H9 (cell line): ENCODE data around the gene WSCD1. TPM values are rescaled to one million over a fixed set of nuclear protein-coding genes. Genes with fewer than 3 reads are reported as not detected.
A peak's percentile ranks its signal among the peaks of the same experiment; 100 is the strongest.

Experiments used
- DNase-seq: peaks from one replicate; pipeline ENCODE4 v3.0.0-alpha.2; 2017
- H2AFZ ChIP-seq: one replicate; pipeline ENCODE4 v1.6.1; 2013; ENCODE audit warnings: mild to moderate bottlenecking, low read length, control low read depth, moderate library complexity
- H2AK5ac ChIP-seq: 2 replicates; pipeline ENCODE4 v1.6.1; 2013; ENCODE audit warnings: low read length, control low read depth, mixed read lengths; ENCODE audit not compliant: insufficient read length
- H2BK120ac ChIP-seq: one replicate; pipeline ENCODE4 v1.6.1; 2013; ENCODE audit warnings: low read depth, mild to moderate bottlenecking, low read length, control low read depth, inconsistent platforms; ENCODE audit not compliant: poor library complexity, severe bottlenecking
- H2BK12ac ChIP-seq: 2 replicates; pipeline ENCODE4 v1.6.1; 2013; ENCODE audit warnings: low read length, control low read depth, mixed read lengths, low read depth; ENCODE audit not compliant: insufficient read length
- H2BK15ac ChIP-seq: 2 replicates; pipeline ENCODE4 v1.6.1; 2013; ENCODE audit warnings: low read depth, low read length, control low read depth
- H2BK20ac ChIP-seq: one replicate; pipeline ENCODE4 v1.6.1; 2013; ENCODE audit warnings: low read depth, mild to moderate bottlenecking, low read length, control low read depth, inconsistent platforms; ENCODE audit not compliant: poor library complexity, severe bottlenecking
- H2BK5ac ChIP-seq: 2 replicates; pipeline ENCODE4 v1.6.1; 2013; ENCODE audit warnings: low read length, control low read depth, mixed read lengths; ENCODE audit not compliant: insufficient read length
- H3K14ac ChIP-seq: 2 replicates; pipeline ENCODE4 v1.6.1; 2013; ENCODE audit warnings: low read length, control low read depth; ENCODE audit not compliant: insufficient read depth
- H3K18ac ChIP-seq: 2 replicates; pipeline ENCODE4 v1.6.1; 2013; ENCODE audit warnings: low read depth, mild to moderate bottlenecking, mixed read lengths, low read length, control low read depth; ENCODE audit not compliant: insufficient read length
- H3K23ac ChIP-seq: 2 replicates; pipeline ENCODE4 v1.6.1; 2013; ENCODE audit warnings: low read length, control low read depth, mixed read lengths, low read depth; ENCODE audit not compliant: insufficient read length
- H3K23me2 ChIP-seq: 2 replicates; pipeline ENCODE4 v1.6.1; 2013; ENCODE audit warnings: low read depth, mild to moderate bottlenecking, mixed read lengths, low read length, control low read depth; ENCODE audit not compliant: insufficient read length, poor library complexity, severe bottlenecking
- H3K27ac ChIP-seq: 2 replicates; pipeline ENCODE4 v1.5.1; 2013; ENCODE audit warnings: low read length, control low read depth, mixed read lengths, low read depth; ENCODE audit not compliant: insufficient read length
- H3K27me3 ChIP-seq: 2 replicates; pipeline ENCODE4 v1.6.1; 2013; ENCODE audit warnings: low read length, control low read depth, inconsistent platforms; ENCODE audit not compliant: insufficient read depth
- H3K4ac ChIP-seq: 2 replicates; pipeline ENCODE4 v1.6.1; 2013; ENCODE audit warnings: low read depth, mild to moderate bottlenecking, control low read depth, inconsistent platforms, low read length, moderate library complexity
- H3K4me1 ChIP-seq: 2 replicates; pipeline ENCODE4 v1.6.1; 2013; ENCODE audit warnings: low read length, control low read depth, inconsistent platforms; ENCODE audit not compliant: insufficient read depth
- H3K4me2 ChIP-seq: 2 replicates; pipeline ENCODE4 v1.6.1; 2013; ENCODE audit warnings: low read length, control low read depth, mixed read lengths; ENCODE audit not compliant: insufficient read length, insufficient read depth
- H3K56ac ChIP-seq: 2 replicates; pipeline ENCODE4 v1.6.1; 2013; ENCODE audit warnings: low read depth, mild to moderate bottlenecking, mixed read lengths, low read length, control low read depth; ENCODE audit not compliant: insufficient read length
- H3K79me1 ChIP-seq: 2 replicates; pipeline ENCODE4 v1.6.1; 2013; ENCODE audit warnings: low read depth, mild to moderate bottlenecking, moderate library complexity, low read length, control low read depth, inconsistent platforms; ENCODE audit not compliant: insufficient read depth, poor library complexity, severe bottlenecking
- H3K79me2 ChIP-seq: 2 replicates; pipeline ENCODE4 v1.6.1; 2013; ENCODE audit warnings: low read length, control low read depth, inconsistent platforms; ENCODE audit not compliant: insufficient read depth
- H3K9ac ChIP-seq: 2 replicates; pipeline ENCODE4 v1.6.1; 2013; ENCODE audit warnings: low read length, control low read depth, mixed read lengths; ENCODE audit not compliant: insufficient read length; ENCODE audit errors: extremely low read depth
- H3K9me3 ChIP-seq: one replicate; pipeline ENCODE4 v1.6.1; 2013; ENCODE audit warnings: low read depth, low read length, inconsistent platforms; ENCODE audit not compliant: control insufficient read depth
- H3T11ph ChIP-seq: one replicate; pipeline ENCODE4 v1.6.1; 2013; ENCODE audit warnings: mild to moderate bottlenecking, low read length, control low read depth, inconsistent platforms
- H4K20me1 ChIP-seq: one replicate; pipeline ENCODE4 v1.6.1; 2013; ENCODE audit not compliant: control insufficient read depth, insufficient read length, insufficient read depth
- H4K5ac ChIP-seq: 2 replicates; pipeline ENCODE4 v1.6.1; 2013; ENCODE audit warnings: low read depth, mild to moderate bottlenecking, mixed read lengths, low read length, control low read depth; ENCODE audit not compliant: insufficient read length
- H4K8ac ChIP-seq: replicated peaks from 2 replicates; pipeline ENCODE4 v1.6.1; 2013; ENCODE audit warnings: low read length, control low read depth, mixed read lengths, low read depth; ENCODE audit not compliant: insufficient read length
- H4K91ac ChIP-seq: 2 replicates; pipeline ENCODE4 v1.6.1; 2013; ENCODE audit warnings: low read depth, mild to moderate bottlenecking, moderate library complexity, mixed read lengths, low read length, control low read depth; ENCODE audit not compliant: insufficient read length
- H3K27ac Mint-ChIP-seq, 3 experiments: 2 replicates in 2 of 3; 3 replicates in 1 of 3; pipeline ENCODE4 v1.8.0; 2020 to 2021; ENCODE audit warnings: mixed read lengths in 3 of 3, mild to moderate bottlenecking in 1 of 3, moderate library complexity in 1 of 3
- H3K27me3 Mint-ChIP-seq: 2 replicates; pipeline ENCODE4 v1.8.0; 2021; ENCODE audit warnings: low read depth, mild to moderate bottlenecking, moderate library complexity, mixed read lengths
- H3K36me3 Mint-ChIP-seq, 3 experiments: 2 replicates in 2 of 3; 3 replicates in 1 of 3; pipeline ENCODE4 v1.8.0; 2020 to 2021; ENCODE audit warnings: low read depth in 3 of 3, mixed read lengths in 3 of 3; ENCODE audit not compliant: insufficient read depth in 1 of 3
- H3K4me1 Mint-ChIP-seq, 2 experiments: 2 replicates each; pipeline ENCODE4 v1.8.0; 2020; ENCODE audit warnings: mixed read lengths in 2 of 2
- H3K4me3 Mint-ChIP-seq, 2 experiments: 2 replicates in 1 of 2; 3 replicates in 1 of 2; pipeline ENCODE4 v1.8.0; 2020 to 2021; ENCODE audit warnings: mild to moderate bottlenecking in 2 of 2, mixed read lengths in 2 of 2, moderate library complexity in 1 of 2
- H3K9me3 Mint-ChIP-seq, 2 experiments: 2 replicates in 1 of 2; 3 replicates in 1 of 2; pipeline ENCODE4 v1.8.0; 2020; ENCODE audit warnings: mild to moderate bottlenecking in 2 of 2, mixed read lengths in 2 of 2, moderate library complexity in 1 of 2
- CTCF ChIP-seq: fragments of 200-600 bp; sonication (generic); conservative IDR thresholded peaks from 3 replicates; pipeline ENCODE4 v1.8.0; 2021; ENCODE audit warnings: antibody characterized with exemption, mild to moderate bottlenecking
- WGBS: extraction: QIAGEN DNeasy Blood & Tissue Kit; methylation state at CpG from one replicate; pipeline ENCODE4 v1.1.7; 2013; ENCODE audit warnings: missing lambda C conversion rate, low lambda C conversion rate, mixed read lengths; ENCODE audit not compliant: insufficient read length; ENCODE audit errors: extremely low coverage; 5-methylcytosine and 5-hydroxymethylcytosine counted together
- total RNA-seq: library from RNA; stranded (reverse); gene quantifications from 2 replicates; pipeline ENCODE4 v1.2.1, GENCODE V29; 2021

WSCD1 gene
- total RNA-seq, 1 experiment from 2014 or later: 33.6 TPM

GRCh38 chr17:6078458-6078871, 8.3 kb downstream of the WSCD1 start:
- H3K27me3 ChIP-seq: no peaks in the 10 kb centered on the region
- H3K23ac ChIP-seq: no peak overlapping the region
- no peak overlapping the region for H3K9ac ChIP-seq
- no peak overlapping the region for H2BK15ac ChIP-seq
- no peak overlapping the region for H4K5ac ChIP-seq
- H3K4me1 Mint-ChIP-seq: peaks cover 43 to 44% of the 10 kb centered on the region in 2 experiments
- H3K9me3 ChIP-seq: no peaks in the 10 kb centered on the region
- H2AK5ac ChIP-seq: no peak overlapping the region
- H3K27me3 Mint-ChIP-seq: no peaks in the 10 kb centered on the region; the same call in 1 of the 2 replicates
- peaks cover 2% of the 10 kb centered on the region for H3K79me1 ChIP-seq
- H4K91ac ChIP-seq: no peak overlapping the region
- H3K27ac Mint-ChIP-seq: peak overlapping the region in 1 of 3 experiments; percentile 71; a peak in 3 of 7 replicates
- no peak overlapping the region for H2BK5ac ChIP-seq
- H3K18ac ChIP-seq: no peak overlapping the region
- H2BK120ac ChIP-seq: no peak overlapping the region
- H2BK12ac ChIP-seq: no peak overlapping the region
- no peak for TF ChIP-seq CTCF
- H4K8ac ChIP-seq: no peak overlapping the region
- no peaks in the 10 kb centered on the region for H4K20me1 ChIP-seq
- no peak for DNase-seq
- no peaks in the 10 kb centered on the region for H3K9me3 Mint-ChIP-seq
- no peak overlapping the region for H3K4me2 ChIP-seq
- no peaks in the 10 kb centered on the region for H3K23me2 ChIP-seq
- H3K4ac ChIP-seq: no peak overlapping the region
- no peak overlapping the region for H2AFZ ChIP-seq
- no peak overlapping the region for H3K14ac ChIP-seq
- WGBS: no CpG with 5 or more reads among the region's 9 CpGs
- no peak overlapping the region for H3T11ph ChIP-seq
- peaks cover 5 to 13% (median 8%) of the 10 kb centered on the region in 3 experiments for H3K36me3 Mint-ChIP-seq
- H2BK20ac ChIP-seq: no peak overlapping the region
- no peaks in the 10 kb centered on the region; the same call in 1 of the 2 replicates for H3K79me2 ChIP-seq
- H3K4me3 Mint-ChIP-seq: no peak overlapping the region; a peak in 1 of 5 replicates
- H3K4me1 ChIP-seq: no peaks in the 10 kb centered on the region
- H3K27ac ChIP-seq: no peak overlapping the region
- no peak overlapping the region for H3K56ac ChIP-seq
